HCT116 (cell line): ENCODE results near the gene HOXA11. TPM values are rescaled to one million over a fixed set of nuclear protein-coding genes. Genes with fewer than 3 reads are reported as not detected.
A peak's percentile ranks its signal among the peaks of the same experiment; 100 is the strongest.

Source experiments
- ATAC-seq: fragments of 200-7000 bp; cut with Tn5 transposase; 2 replicates; pipeline ENCODE4 v1.9.1; 2020; ENCODE audit warnings: mild to moderate bottlenecking, moderate library complexity
- BruUV-seq: library from RNA; stranded (reverse); fragments of 400-500 nt; replicated peaks from 2 replicates; lab custom pipeline; 2021; lab: Mats Ljungman, UMichigan
- CTCF ChIA-PET: fragments of 300-600 bp; sonication (Branson Sonifier 250); formaldehyde crosslinking; loops from one replicate; lab custom pipeline; 2021; ENCODE audit warnings: antibody characterized with exemption; lab: Charles Lee
- POLR2A ChIA-PET: fragments of 300-600, 350-600 bp; sonication (Branson Sonifier 250); formaldehyde crosslinking; loops from one replicate; lab custom pipeline; 2021; ENCODE audit warnings: antibody characterized with exemption; lab: Charles Lee
- RAD21 ChIA-PET, 2 experiments: fragments of 300-600 bp; sonication (Branson Sonifier 250); formaldehyde crosslinking; loops; one replicate each; lab custom pipeline; 2023; ENCODE audit warnings: low total read pairs in 2 of 2; ENCODE audit not compliant: uncharacterized antibody in 2 of 2, unreplicated experiment in 2 of 2, low non-redundant PET in 1 of 2; lab: Charles Lee
- DNase-seq: peaks from one replicate; pipeline ENCODE4 v3.0.0-alpha.2; 2010; ENCODE audit warnings: low read depth, low spot score
- H2AFZ ChIP-seq: fragments of 200-600 bp; shearing (Covaris generic), sonication (generic); 2 replicates; pipeline ENCODE4 v1.6.1; 2017; ENCODE audit warnings: low read depth, mixed run types, mixed read lengths, antibody characterized with exemption, low read length; ENCODE audit not compliant: poor library complexity, severe bottlenecking
- H3K27ac ChIP-seq: 2 replicates; pipeline ENCODE4 v1.5.1; 2012; ENCODE audit warnings: low read depth, low read length
- H3K27me3 ChIP-seq: fragments of 200-600 bp; sonication (generic); 2 replicates; pipeline ENCODE4 v1.6.1; 2016; ENCODE audit warnings: mixed run types, low read length, mixed read lengths; ENCODE audit not compliant: insufficient read depth
- H3K36me3 ChIP-seq, 2 experiments: fragments of 200-500 bp in 1 of 2; fragments of 200-600 bp in 1 of 2; sonication (Bioruptor generic) in 1 of 2; sonication (generic) in 1 of 2; 2 replicates each; pipeline versions ENCODE4 v1.5.1 to v1.6.1; 2014 to 2016; ENCODE audit warnings: low read length in 2 of 2, inconsistent platforms in 1 of 2, mixed read lengths in 1 of 2, mixed run types in 1 of 2; ENCODE audit not compliant: insufficient read depth in 2 of 2, control insufficient read depth in 1 of 2
- H3K4me1 ChIP-seq, 2 experiments: fragments of 200-600 bp in 1 of 2; sonication (generic) in 1 of 2; 2 replicates each; pipeline versions ENCODE4 v1.5.1 to v1.6.1; 2012 to 2017; ENCODE audit warnings: low read length in 2 of 2, inconsistent platforms in 1 of 2, mild to moderate bottlenecking in 1 of 2, mixed read lengths in 1 of 2, mixed run types in 1 of 2, moderate library complexity in 1 of 2; ENCODE audit not compliant: insufficient read depth in 2 of 2, control insufficient read depth in 1 of 2
- H3K4me2 ChIP-seq: fragments of 200-600 bp; sonication (generic); 2 replicates; pipeline ENCODE4 v1.6.1; 2017; ENCODE audit warnings: mixed run types, low read length, mixed read lengths
- H3K4me3 ChIP-seq, 2 experiments: fragments of 200-600 bp in 1 of 2; sonication (generic) in 1 of 2; replicated peaks in 1 of 2; 2 replicates each; pipeline ENCODE4 v1.5.1; 2011 to 2016; ENCODE audit warnings: low read length in 2 of 2, control low read depth in 1 of 2, low read depth in 1 of 2, mild to moderate bottlenecking in 1 of 2, mixed read lengths in 1 of 2, mixed run types in 1 of 2
- H3K79me2 ChIP-seq: fragments of 200-600 bp; sonication (generic); 2 replicates; pipeline ENCODE4 v1.6.1; 2017; ENCODE audit warnings: mild to moderate bottlenecking, mixed run types, low read length, moderate library complexity, mixed read lengths; ENCODE audit not compliant: insufficient read depth
- H3K9ac ChIP-seq: fragments of 200-600 bp; sonication (generic); 2 replicates; pipeline ENCODE4 v1.6.1; 2016; ENCODE audit warnings: low read length, mixed read lengths
- H3K9me2 ChIP-seq: fragments of 200-600 bp; sonication (generic), shearing (Covaris generic); 2 replicates; pipeline ENCODE4 v1.6.1; 2017; ENCODE audit warnings: mixed run types, mild to moderate bottlenecking, moderate library complexity; ENCODE audit not compliant: insufficient read depth
- H3K9me3 ChIP-seq, 2 experiments: fragments of 200-500 bp in 1 of 2; fragments of 200-600 bp in 1 of 2; sonication (Bioruptor generic) in 1 of 2; sonication (generic) in 1 of 2; 2 replicates each; pipeline ENCODE4 v1.6.1; 2014 to 2017; ENCODE audit warnings: low read length in 2 of 2, mixed read lengths in 2 of 2, inconsistent platforms in 1 of 2, low read depth in 1 of 2, mild to moderate bottlenecking in 1 of 2, mixed run types in 1 of 2, moderate library complexity in 1 of 2; ENCODE audit not compliant: control insufficient read depth in 1 of 2, insufficient read depth in 1 of 2
- H4K20me1 ChIP-seq: fragments of 200-600 bp; sonication (generic), shearing (Covaris generic); 2 replicates; pipeline ENCODE4 v1.6.1; 2017; ENCODE audit warnings: mixed run types, mild to moderate bottlenecking, moderate library complexity; ENCODE audit not compliant: insufficient read depth
- CBX3 ChIP-seq: IDR thresholded peaks from 2 replicates; pipeline ENCODE4 v1.6.1; 2012; ENCODE audit warnings: low read depth
- CEBPB ChIP-seq: IDR thresholded peaks from 2 replicates; pipeline ENCODE4 v1.6.1; 2012; ENCODE audit warnings: low read depth
- EGR1 ChIP-seq: IDR thresholded peaks from 2 replicates; pipeline ENCODE4 v1.6.1; 2012; ENCODE audit warnings: low read depth
- EZH2phosphoT487 ChIP-seq: fragments of 200-600 bp; IDR thresholded peaks from 2 replicates; pipeline ENCODE4 v1.6.1; 2018; ENCODE audit warnings: antibody characterized with exemption, borderline replicate concordance
- FOSL1 ChIP-seq: IDR thresholded peaks from 2 replicates; pipeline ENCODE4 v1.6.1; 2012; ENCODE audit warnings: low read depth
- POLR2A ChIP-seq: IDR thresholded peaks from 2 replicates; pipeline ENCODE4 v1.7.0; 2011; ENCODE audit warnings: borderline replicate concordance; ENCODE audit not compliant: insufficient read depth, insufficient read length; ENCODE audit errors: extremely low read depth
- RAD21 ChIP-seq: IDR thresholded peaks from 2 replicates; pipeline ENCODE4 v1.6.1; 2012; ENCODE audit warnings: low read depth, mild to moderate bottlenecking
- SIN3A ChIP-seq: IDR thresholded peaks from 2 replicates; pipeline ENCODE4 v1.6.1; 2012; ENCODE audit warnings: low read depth
- TCF7L2 ChIP-seq: IDR thresholded peaks from 2 replicates; pipeline ENCODE4 v1.7.0; 2011; ENCODE audit warnings: borderline replicate concordance, inconsistent platforms; ENCODE audit not compliant: insufficient read depth, insufficient read length; ENCODE audit errors: extremely low read depth
- ZFX ChIP-seq: fragments of 450-650 bp; IDR thresholded peaks from 2 replicates; pipeline ENCODE4 v1.6.1; 2017
- ZNF274 ChIP-seq: fragments of 200-500 bp; sonication (Bioruptor generic); IDR thresholded peaks from 2 replicates; pipeline ENCODE4 v1.6.1; 2014; ENCODE audit warnings: mild to moderate bottlenecking, low read depth, low read length, inconsistent platforms
- intact Hi-C: fragments of 100-400 bp; cut with micrococcal nuclease; formaldehyde crosslinking; loops from 2 replicates; pipeline ENCODE4 v1.10.0; 2022
- total RNA-seq: library from RNA; stranded (reverse); gene quantifications from one replicate; pipeline ENCODE4 v1.2.1, GENCODE V29; 2021; ENCODE audit not compliant: unreplicated experiment
- TF ChIP-seq, protein P1 (sequence below): IDR thresholded peaks from 2 replicates; pipeline ENCODE4 v1.6.1; 2011; ENCODE audit warnings: mild to moderate bottlenecking, low read length, moderate library complexity; ENCODE audit not compliant: insufficient replicate concordance; ENCODE audit errors: extremely low read depth
- TF ChIP-seq, protein P2 (sequence below), 3 experiments: fragments of 200-600 bp in 1 of 3; sonication (generic) in 1 of 3; IDR thresholded peaks in 2 of 3; conservative IDR thresholded peaks in 1 of 3; 2 replicates each; pipeline ENCODE4 v1.5.1; 2012 to 2017; ENCODE audit warnings: low read depth in 2 of 3, low read length in 2 of 3, antibody characterized with exemption in 1 of 3, borderline replicate concordance in 1 of 3, control low read depth in 1 of 3, mild to moderate bottlenecking in 1 of 3, mixed read lengths in 1 of 3, mixed run types in 1 of 3, moderate library complexity in 1 of 3; ENCODE audit not compliant: insufficient read depth in 1 of 3
- TF ChIP-seq, protein P3 (sequence below): IDR thresholded peaks from 2 replicates; pipeline ENCODE4 v1.6.1; 2012

The HOXA11 gene
- total RNA-seq, 1 experiment from 2014 or later: 6.8 TPM

DNA sequence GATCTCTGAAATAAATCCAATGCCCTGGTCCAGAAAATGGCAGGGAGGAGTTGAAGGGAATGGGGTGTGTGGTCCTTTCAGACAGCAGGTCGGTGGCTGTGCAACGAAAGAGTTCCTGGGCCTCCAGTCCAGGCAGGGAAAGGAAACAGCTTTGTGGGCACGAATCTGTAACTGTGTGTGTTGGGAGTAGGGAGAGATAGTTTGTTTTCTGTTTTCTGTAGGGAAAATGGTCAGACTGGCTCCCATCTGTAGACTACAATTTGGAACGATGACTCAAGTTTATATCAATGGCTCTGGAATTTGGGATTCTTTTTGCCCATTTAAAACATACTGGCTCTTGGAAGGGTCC is 17.1 kb downstream of the HOXA11 start:
- intact Hi-C loops: loop anchor here (10.0 kb wide), 1 partner anchor 1303 kb away; no protein-coding TSS in a partner anchor
- DNase-seq (no peak), ATAC-seq (no peak)
- H3K36me3 ChIP-seq: peaks cover 0 to 4% of the 10 kb centered on the region in 2 experiments; a peak in 1 of 4 replicates
- no TSS peak for BruUV-seq
- peak overlapping the region; percentile 97 for H3K4me2 ChIP-seq
- H3K4me3 ChIP-seq: peak overlapping the region; percentile 77 to 84
- H3K27me3 ChIP-seq: no peaks in the 10 kb centered on the region
- peak overlapping the region; percentile 91 for H3K27ac ChIP-seq
- peaks cover 26 to 76% of the 10 kb centered on the region in 2 experiments for H3K4me1 ChIP-seq
- peak overlapping the region; percentile 89 for H3K9ac ChIP-seq
- H2AFZ ChIP-seq: no peak overlapping the region
- CTCF ChIA-PET: interaction anchor here (6.6 kb wide), 1 partner anchor 12 kb away, joined by 32 read pairs; no protein-coding TSS in a partner anchor
- POLR2A ChIA-PET: interaction anchor here (1.4 to 1.5 kb wide), 2 partner anchors 11 to 16 kb away, joined by 5 read pairs; partner anchors contain the start of gene HOXA7
- H4K20me1 ChIP-seq: no peaks in the 10 kb centered on the region
- no peaks in the 10 kb centered on the region for H3K9me2 ChIP-seq
- TF ChIP-seq CEBPB: no peak
- TF ChIP-seq EZH2phosphoT487: no peak
- no peak for TF ChIP-seq ZFX
- TF ChIP-seq, protein P1, sequence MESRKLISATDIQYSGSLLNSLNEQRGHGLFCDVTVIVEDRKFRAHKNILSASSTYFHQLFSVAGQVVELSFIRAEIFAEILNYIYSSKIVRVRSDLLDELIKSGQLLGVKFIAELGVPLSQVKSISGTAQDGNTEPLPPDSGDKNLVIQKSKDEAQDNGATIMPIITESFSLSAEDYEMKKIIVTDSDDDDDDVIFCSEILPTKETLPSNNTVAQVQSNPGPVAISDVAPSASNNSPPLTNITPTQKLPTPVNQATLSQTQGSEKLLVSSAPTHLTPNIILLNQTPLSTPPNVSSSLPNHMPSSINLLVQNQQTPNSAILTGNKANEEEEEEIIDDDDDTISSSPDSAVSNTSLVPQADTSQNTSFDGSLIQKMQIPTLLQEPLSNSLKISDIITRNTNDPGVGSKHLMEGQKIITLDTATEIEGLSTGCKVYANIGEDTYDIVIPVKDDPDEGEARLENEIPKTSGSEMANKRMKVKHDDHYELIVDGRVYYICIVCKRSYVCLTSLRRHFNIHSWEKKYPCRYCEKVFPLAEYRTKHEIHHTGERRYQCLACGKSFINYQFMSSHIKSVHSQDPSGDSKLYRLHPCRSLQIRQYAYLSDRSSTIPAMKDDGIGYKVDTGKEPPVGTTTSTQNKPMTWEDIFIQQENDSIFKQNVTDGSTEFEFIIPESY: no peak
- TF ChIP-seq, protein P2, sequence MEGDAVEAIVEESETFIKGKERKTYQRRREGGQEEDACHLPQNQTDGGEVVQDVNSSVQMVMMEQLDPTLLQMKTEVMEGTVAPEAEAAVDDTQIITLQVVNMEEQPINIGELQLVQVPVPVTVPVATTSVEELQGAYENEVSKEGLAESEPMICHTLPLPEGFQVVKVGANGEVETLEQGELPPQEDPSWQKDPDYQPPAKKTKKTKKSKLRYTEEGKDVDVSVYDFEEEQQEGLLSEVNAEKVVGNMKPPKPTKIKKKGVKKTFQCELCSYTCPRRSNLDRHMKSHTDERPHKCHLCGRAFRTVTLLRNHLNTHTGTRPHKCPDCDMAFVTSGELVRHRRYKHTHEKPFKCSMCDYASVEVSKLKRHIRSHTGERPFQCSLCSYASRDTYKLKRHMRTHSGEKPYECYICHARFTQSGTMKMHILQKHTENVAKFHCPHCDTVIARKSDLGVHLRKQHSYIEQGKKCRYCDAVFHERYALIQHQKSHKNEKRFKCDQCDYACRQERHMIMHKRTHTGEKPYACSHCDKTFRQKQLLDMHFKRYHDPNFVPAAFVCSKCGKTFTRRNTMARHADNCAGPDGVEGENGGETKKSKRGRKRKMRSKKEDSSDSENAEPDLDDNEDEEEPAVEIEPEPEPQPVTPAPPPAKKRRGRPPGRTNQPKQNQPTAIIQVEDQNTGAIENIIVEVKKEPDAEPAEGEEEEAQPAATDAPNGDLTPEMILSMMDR (IDR thresholded peaks at IDR 0.05 in 2 of 3, conservative IDR thresholded peaks at IDR 0.05 in 1 of 3; ENCODE audit: borderline replicate concordance in 1 of 3, insufficient read depth in 1 of 3, low read depth in 2 of 3, low read length in 2 of 3): no peak
- no peak for TF ChIP-seq SIN3A
- TF ChIP-seq, protein P3, sequence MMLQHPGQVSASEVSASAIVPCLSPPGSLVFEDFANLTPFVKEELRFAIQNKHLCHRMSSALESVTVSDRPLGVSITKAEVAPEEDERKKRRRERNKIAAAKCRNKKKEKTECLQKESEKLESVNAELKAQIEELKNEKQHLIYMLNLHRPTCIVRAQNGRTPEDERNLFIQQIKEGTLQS: no peak
- no peak for TF ChIP-seq RAD21
- no peak for TF ChIP-seq CBX3
- TF ChIP-seq ZNF274: no peak
- TF ChIP-seq TCF7L2: no peak
- no peak for TF ChIP-seq EGR1
- no peak for TF ChIP-seq FOSL1
- TF ChIP-seq POLR2A: no peak
- RAD21 ChIA-PET: no interaction called here
- H3K79me2 ChIP-seq: peaks cover 99% of the 10 kb centered on the region
- no peaks in the 10 kb centered on the region for H3K9me3 ChIP-seq
